ENCODE data around the gene CTNNA3. TPM values are rescaled to one million over a fixed set of nuclear protein-coding genes. Genes with fewer than 3 reads are reported as not detected.
"Not testable (repeated sequence)": the region's sequence is repeated elsewhere in the genome, so short reads cannot be mapped to it uniquely, and the experiment has no call there.

The CTNNA3 gene
- polyA plus RNA-seq, 1 donor from 2014 or later = 0.14 TPM

DNA sequence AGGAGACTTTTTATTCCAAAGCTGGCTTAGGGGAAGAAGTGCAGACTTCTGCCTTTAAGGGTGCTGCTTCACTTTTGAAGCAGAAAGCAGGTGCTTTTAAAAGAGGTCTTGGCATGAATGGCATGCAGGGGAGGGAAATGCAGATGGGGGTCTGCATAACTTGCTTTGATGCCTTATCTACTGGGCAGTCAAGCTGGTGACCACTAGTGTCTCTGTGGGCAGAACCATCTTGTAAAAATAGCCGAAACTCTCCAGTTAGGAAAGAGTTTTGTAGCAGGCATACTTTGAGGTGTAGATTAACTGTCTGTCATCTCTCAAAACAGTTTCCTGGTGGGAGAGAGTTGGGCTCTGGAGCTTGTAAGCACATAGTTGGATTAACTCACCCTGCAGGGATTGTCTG is 9.9 kb upstream of the CTNNA3 start (continued):
- TF ChIP-seq, protein P1, sequence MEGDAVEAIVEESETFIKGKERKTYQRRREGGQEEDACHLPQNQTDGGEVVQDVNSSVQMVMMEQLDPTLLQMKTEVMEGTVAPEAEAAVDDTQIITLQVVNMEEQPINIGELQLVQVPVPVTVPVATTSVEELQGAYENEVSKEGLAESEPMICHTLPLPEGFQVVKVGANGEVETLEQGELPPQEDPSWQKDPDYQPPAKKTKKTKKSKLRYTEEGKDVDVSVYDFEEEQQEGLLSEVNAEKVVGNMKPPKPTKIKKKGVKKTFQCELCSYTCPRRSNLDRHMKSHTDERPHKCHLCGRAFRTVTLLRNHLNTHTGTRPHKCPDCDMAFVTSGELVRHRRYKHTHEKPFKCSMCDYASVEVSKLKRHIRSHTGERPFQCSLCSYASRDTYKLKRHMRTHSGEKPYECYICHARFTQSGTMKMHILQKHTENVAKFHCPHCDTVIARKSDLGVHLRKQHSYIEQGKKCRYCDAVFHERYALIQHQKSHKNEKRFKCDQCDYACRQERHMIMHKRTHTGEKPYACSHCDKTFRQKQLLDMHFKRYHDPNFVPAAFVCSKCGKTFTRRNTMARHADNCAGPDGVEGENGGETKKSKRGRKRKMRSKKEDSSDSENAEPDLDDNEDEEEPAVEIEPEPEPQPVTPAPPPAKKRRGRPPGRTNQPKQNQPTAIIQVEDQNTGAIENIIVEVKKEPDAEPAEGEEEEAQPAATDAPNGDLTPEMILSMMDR (IDR thresholded peaks at IDR 0.05; ENCODE audit: poor library complexity, severe bottlenecking) = no peak

DNA sequence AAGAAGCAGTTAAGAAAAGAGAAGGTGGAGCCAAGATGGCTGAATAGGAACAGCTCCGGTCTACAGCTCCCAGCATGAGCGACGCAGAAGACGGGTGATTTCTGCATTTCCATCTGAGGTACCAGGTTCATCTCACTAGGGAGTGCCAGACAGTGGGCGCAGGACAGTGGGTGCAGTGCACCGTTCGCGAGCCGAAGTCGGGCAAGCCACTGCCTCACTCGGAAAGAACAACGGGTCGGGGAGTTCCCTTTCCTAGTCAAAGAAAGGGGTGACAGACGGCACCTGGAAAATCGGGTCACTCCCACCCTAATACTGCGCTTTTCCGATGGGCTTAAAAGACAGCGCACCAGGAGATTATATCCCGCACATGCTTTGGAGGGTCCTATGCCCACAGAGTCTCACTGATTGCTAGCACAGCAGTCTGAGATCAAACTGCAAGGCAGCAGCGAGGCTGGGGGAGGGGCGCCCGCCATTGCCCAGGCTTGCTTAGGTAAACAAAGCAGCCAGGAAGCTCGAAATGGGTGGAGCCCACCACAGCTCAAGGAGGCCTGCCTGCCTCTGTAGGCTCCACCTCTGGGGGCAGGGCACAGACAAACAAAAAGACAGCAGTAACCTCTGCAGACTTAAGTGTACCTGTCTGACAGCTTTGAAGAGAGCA is 3.7 kb upstream of the CTNNA3 start:
- H3K9me2 ChIP-seq (ENCODE audit: insufficient read depth, low read length); H3K27me3 ChIP-seq (ENCODE audit: insufficient read depth, low read depth, low read length); H3K9me3 ChIP-seq (ENCODE audit: low read length); H4K20me1 ChIP-seq (ENCODE audit: insufficient read depth); H3K4me3 ChIP-seq (ENCODE audit: low read length); H3K36me3 ChIP-seq (ENCODE audit: insufficient read depth, low read length); H3K4me2 ChIP-seq (ENCODE audit: low read length); H3K9ac ChIP-seq (ENCODE audit: low read length); H3F3A ChIP-seq (ENCODE audit: insufficient read depth, low read length, poor library complexity, severe bottlenecking); H2AFZ ChIP-seq (ENCODE audit: low read depth, low read length); H3K79me2 ChIP-seq (replicated peaks; ENCODE audit: insufficient read depth, low read length); H3K27ac ChIP-seq (ENCODE audit: low read length): not testable (repeated sequence)

DNA sequence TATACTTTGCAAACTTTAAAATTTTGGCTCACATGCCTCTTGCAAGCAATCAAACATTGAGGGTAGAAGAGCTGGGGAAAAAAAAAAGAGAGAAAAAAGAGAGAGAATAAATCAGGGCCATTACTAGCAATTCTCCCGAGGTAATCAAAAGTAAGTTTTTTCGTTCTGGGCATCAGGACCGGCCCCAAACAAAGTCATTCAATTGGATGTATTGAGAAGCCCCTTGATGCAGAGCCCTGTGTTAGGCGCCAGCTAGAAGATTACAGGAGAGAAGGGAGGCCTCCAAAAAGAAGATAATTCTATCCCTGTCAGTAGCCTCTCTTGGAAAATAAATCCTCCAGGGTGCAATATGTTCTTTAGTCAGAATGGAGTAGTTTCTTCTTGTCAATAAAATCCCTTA is 2.2 kb upstream of the CTNNA3 start:
- H3K9me2 ChIP-seq (ENCODE audit: insufficient read depth, low read length) = no peaks in the 10 kb centered on the region
- no peaks in the 10 kb centered on the region for H3F3A ChIP-seq (ENCODE audit: insufficient read depth, low read length, poor library complexity, severe bottlenecking)
- H3K4me3 ChIP-seq (ENCODE audit: low read length) = no peak overlapping the region
- H3K27ac ChIP-seq (ENCODE audit: low read length) = no peak overlapping the region
- TF ChIP-seq, protein P2, sequence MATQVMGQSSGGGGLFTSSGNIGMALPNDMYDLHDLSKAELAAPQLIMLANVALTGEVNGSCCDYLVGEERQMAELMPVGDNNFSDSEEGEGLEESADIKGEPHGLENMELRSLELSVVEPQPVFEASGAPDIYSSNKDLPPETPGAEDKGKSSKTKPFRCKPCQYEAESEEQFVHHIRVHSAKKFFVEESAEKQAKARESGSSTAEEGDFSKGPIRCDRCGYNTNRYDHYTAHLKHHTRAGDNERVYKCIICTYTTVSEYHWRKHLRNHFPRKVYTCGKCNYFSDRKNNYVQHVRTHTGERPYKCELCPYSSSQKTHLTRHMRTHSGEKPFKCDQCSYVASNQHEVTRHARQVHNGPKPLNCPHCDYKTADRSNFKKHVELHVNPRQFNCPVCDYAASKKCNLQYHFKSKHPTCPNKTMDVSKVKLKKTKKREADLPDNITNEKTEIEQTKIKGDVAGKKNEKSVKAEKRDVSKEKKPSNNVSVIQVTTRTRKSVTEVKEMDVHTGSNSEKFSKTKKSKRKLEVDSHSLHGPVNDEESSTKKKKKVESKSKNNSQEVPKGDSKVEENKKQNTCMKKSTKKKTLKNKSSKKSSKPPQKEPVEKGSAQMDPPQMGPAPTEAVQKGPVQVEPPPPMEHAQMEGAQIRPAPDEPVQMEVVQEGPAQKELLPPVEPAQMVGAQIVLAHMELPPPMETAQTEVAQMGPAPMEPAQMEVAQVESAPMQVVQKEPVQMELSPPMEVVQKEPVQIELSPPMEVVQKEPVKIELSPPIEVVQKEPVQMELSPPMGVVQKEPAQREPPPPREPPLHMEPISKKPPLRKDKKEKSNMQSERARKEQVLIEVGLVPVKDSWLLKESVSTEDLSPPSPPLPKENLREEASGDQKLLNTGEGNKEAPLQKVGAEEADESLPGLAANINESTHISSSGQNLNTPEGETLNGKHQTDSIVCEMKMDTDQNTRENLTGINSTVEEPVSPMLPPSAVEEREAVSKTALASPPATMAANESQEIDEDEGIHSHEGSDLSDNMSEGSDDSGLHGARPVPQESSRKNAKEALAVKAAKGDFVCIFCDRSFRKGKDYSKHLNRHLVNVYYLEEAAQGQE (IDR thresholded peaks at IDR 0.05; ENCODE audit: borderline replicate concordance) = no peak
- TF ChIP-seq POLR2AphosphoS5 (IDR thresholded peaks at IDR 0.05) = no peak
- TF ChIP-seq EZH2 (IDR thresholded peaks at IDR 0.05; ENCODE audit: borderline replicate concordance, insufficient read depth, low read length, poor library complexity, severe bottlenecking) = no peak
- no peak for TF ChIP-seq TAF1 (IDR thresholded peaks at IDR 0.05; ENCODE audit: low read depth)
- no peak for TF ChIP-seq SMC3 (conservative IDR thresholded peaks at IDR 0.05; ENCODE audit: poor library complexity)
- TF ChIP-seq RAD21 (conservative IDR thresholded peaks at IDR 0.05) = no peak
- TF ChIP-seq, protein P1 (IDR thresholded peaks at IDR 0.05; ENCODE audit: poor library complexity, severe bottlenecking) = no peak
- H3K9me3 ChIP-seq (ENCODE audit: low read length) = no peaks in the 10 kb centered on the region
- H3K9ac ChIP-seq (ENCODE audit: low read length) = no peak overlapping the region
- no peak overlapping the region for H3K4me2 ChIP-seq (ENCODE audit: low read length)
- no peak overlapping the region for H2AFZ ChIP-seq (ENCODE audit: low read depth, low read length)
- H3K79me2 ChIP-seq (replicated peaks; ENCODE audit: insufficient read depth, low read length) = no peaks in the 10 kb centered on the region
- no peaks in the 10 kb centered on the region for H4K20me1 ChIP-seq (ENCODE audit: insufficient read depth)
- no peaks in the 10 kb centered on the region for H3K36me3 ChIP-seq (ENCODE audit: insufficient read depth, low read length)
- no peaks in the 10 kb centered on the region for H3K27me3 ChIP-seq (ENCODE audit: insufficient read depth, low read depth, low read length)
